GM12891 (cell line): Measurements from ENCODE around the gene CFAP61.

Source experiments
- POLR2A ChIP-seq: IDR thresholded peaks from 2 replicates; pipeline ENCODE4 v1.6.1; 2011; ENCODE audit warnings: low read depth, low read length, control low read depth
- POLR2AphosphoS5 ChIP-seq: IDR thresholded peaks from 2 replicates; pipeline ENCODE4 v1.6.1; 2011; ENCODE audit warnings: low read depth, low read length, control low read depth
- POU2F2 ChIP-seq: IDR thresholded peaks from 2 replicates; pipeline ENCODE4 v1.6.1; 2011; ENCODE audit warnings: low read depth, mild to moderate bottlenecking, control low read depth, low read length, moderate library complexity
- TAF1 ChIP-seq: IDR thresholded peaks from 2 replicates; pipeline ENCODE4 v1.6.1; 2011; ENCODE audit warnings: low read depth, low read length, control low read depth

DNA sequence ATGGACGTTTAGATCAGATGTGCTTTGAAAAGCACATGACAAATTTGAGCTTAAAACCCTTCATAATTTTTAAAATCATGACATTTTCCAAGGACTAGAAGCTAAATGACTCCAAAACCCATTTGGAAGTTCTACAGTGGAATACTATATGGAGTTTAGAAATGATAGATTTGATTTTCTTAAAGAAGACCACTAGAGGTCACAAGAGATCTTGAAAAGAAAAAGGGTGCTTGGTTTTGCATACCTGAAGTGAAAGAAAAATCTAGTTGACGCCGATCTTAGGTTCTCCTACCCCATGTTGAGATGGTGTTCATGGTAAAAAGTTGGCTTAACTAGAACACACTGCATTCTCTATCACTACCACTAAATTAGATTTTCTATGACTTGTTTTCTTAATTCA lies 31.5 kb downstream of the CFAP61 start:
- no peak for TF ChIP-seq POLR2A
- TF ChIP-seq POLR2AphosphoS5 = no peak
- TF ChIP-seq TAF1 = no peak
- TF ChIP-seq POU2F2 = no peak
